GM19324 (cell line): ENCODE results near the gene TMEM81.

ENCODE experiments used
- ATAC-seq: cut with Tn5 transposase; IDR thresholded peaks from one replicate; pipeline ENCODE4 v1.9.1; 2021; ENCODE audit warnings: mild to moderate bottlenecking, moderate library complexity; ENCODE audit not compliant: unreplicated experiment, low FRiP score

The TMEM81 gene

GRCh38 chr1:205041001-205041715 is 43.1 kb downstream of the TMEM81 start:
- no peak for ATAC-seq

- no peak for ATAC-seq
Measured at GRCh38 chr1:205038132-205038786, 46.0 kb downstream of the TMEM81 start.

GRCh38 chr1:205037539-205037938 is 46.7 kb downstream of the TMEM81 start:
- ATAC-seq, result no peak
